ENCODE results near the gene RBBP8NL.

- no peak for TF ChIP-seq CTCF (IDR thresholded peaks at IDR 0.05)
- no peak for TF ChIP-seq EP300 (IDR thresholded peaks at IDR 0.05)
- TF ChIP-seq E2F6 (IDR thresholded peaks at IDR 0.05; ENCODE audit: borderline replicate concordance, low read depth): no peak
- no peak for TF ChIP-seq KDM5A (IDR thresholded peaks at IDR 0.05)
- TF ChIP-seq FOSL2 (IDR thresholded peaks at IDR 0.05): no peak
- TF ChIP-seq FOSL2 (CRISPR knock-in tag; IDR thresholded peaks at IDR 0.05): no peak
- TF ChIP-seq MAX (IDR thresholded peaks at IDR 0.05): no peak
- TF ChIP-seq MAZ (IDR thresholded peaks at IDR 0.05; ENCODE audit: borderline replicate concordance, low read depth, low read length): no peak
- TF ChIP-seq REST (IDR thresholded peaks at IDR 0.05): no peak
- no peak for TF ChIP-seq POLR2A (IDR thresholded peaks at IDR 0.05; ENCODE audit: low read length)
- TF ChIP-seq RAD21 (conservative IDR thresholded peaks at IDR 0.05 in 1 of 2, IDR thresholded peaks at IDR 0.05 in 1 of 2): no peak
- no peak for TF ChIP-seq NFE2L2 (conservative IDR thresholded peaks at IDR 0.05; ENCODE audit: low read length)
Measured at GRCh38 chr20:62394248-62395245, 32.8 kb downstream of the RBBP8NL start.
